Common myeloid progenitor, CD34-positive (primary cell): ENCODE measurements around the gene ACSS1.
A peak's percentile ranks its signal among the peaks of the same experiment; 100 is the strongest.

Experiments used
- CTCF ChIA-PET: fragments of 350-600 bp; sonication (Branson Sonifier 250); formaldehyde crosslinking; loops from one replicate; lab custom pipeline; 2021; ENCODE audit warnings: antibody characterized with exemption; lab: Charles Lee
- POLR2A ChIA-PET: fragments of 350-600 bp; sonication (Branson Sonifier 250); formaldehyde crosslinking; loops from one replicate; lab custom pipeline; 2021; ENCODE audit warnings: antibody characterized with exemption; lab: Charles Lee
- DNase-seq, 3 donors: peaks; one replicate each; pipeline versions ENCODE4 v3.0.0 to v3.0.0-alpha.2; 2013
- H3K27ac ChIP-seq, 2 experiments: 1 replicate in 1 of 2; 2 replicates in 1 of 2; pipeline ENCODE4 v1.7.0; 2013; ENCODE audit warnings: inconsistent platforms in 2 of 2, low read length in 2 of 2, mild to moderate bottlenecking in 2 of 2, low read depth in 1 of 2, moderate library complexity in 1 of 2; ENCODE audit not compliant: severe bottlenecking in 2 of 2, insufficient read depth in 1 of 2, poor library complexity in 1 of 2
- H3K27me3 ChIP-seq, 5 experiments: replicated peaks in 2 of 5; 1 replicate in 3 of 5; 2 replicates in 2 of 5; pipeline versions ENCODE4 v1.6.1 to v1.7.0; 2013; ENCODE audit warnings: low read length in 4 of 5, mild to moderate bottlenecking in 2 of 5, moderate library complexity in 2 of 5, inconsistent platforms in 1 of 5; ENCODE audit not compliant: insufficient read depth in 5 of 5, control insufficient read depth in 4 of 5
- H3K36me3 ChIP-seq, 4 experiments: 1 replicate in 2 of 4; 2 replicates in 2 of 4; pipeline versions ENCODE4 v1.6.1 to v1.7.0; 2013; ENCODE audit warnings: low read length in 3 of 4, control low read depth in 1 of 4, mild to moderate bottlenecking in 1 of 4; ENCODE audit not compliant: control insufficient read depth in 4 of 4, insufficient read depth in 4 of 4
- H3K4me1 ChIP-seq, 4 experiments: 1 replicate in 3 of 4; 2 replicates in 1 of 4; pipeline versions ENCODE4 v1.6.1 to v1.7.1; 2013; ENCODE audit warnings: low read length in 3 of 4, mild to moderate bottlenecking in 3 of 4, control low read depth in 1 of 4, inconsistent platforms in 1 of 4, moderate library complexity in 1 of 4; ENCODE audit not compliant: control insufficient read depth in 4 of 4, insufficient read depth in 4 of 4; ENCODE audit errors: control extremely low read depth in 1 of 4
- H3K4me3 ChIP-seq, 7 experiments: 1 replicate in 4 of 7; 2 replicates in 3 of 7; pipeline versions ENCODE4 v1.5.1 to v1.7.0; 2013; ENCODE audit warnings: mild to moderate bottlenecking in 7 of 7, low read length in 6 of 7, moderate library complexity in 6 of 7, inconsistent platforms in 2 of 7, low read depth in 2 of 7, control low read depth in 1 of 7; ENCODE audit not compliant: insufficient read depth in 4 of 7, control insufficient read depth in 1 of 7; ENCODE audit errors: extremely low read depth in 1 of 7
- H3K9me3 ChIP-seq, 5 experiments: 1 replicate in 4 of 5; 2 replicates in 1 of 5; pipeline versions ENCODE4 v1.6.1 to v1.7.1; 2013; ENCODE audit warnings: low read length in 4 of 5, mild to moderate bottlenecking in 2 of 5, inconsistent platforms in 1 of 5, low read depth in 1 of 5, moderate library complexity in 1 of 5; ENCODE audit not compliant: control insufficient read depth in 4 of 5, insufficient read depth in 2 of 5; ENCODE audit errors: control extremely low read depth in 1 of 5
- WGBS: methylation state at CpG from one replicate; pipeline ENCODE4 v1.1.5; 2013; ENCODE audit not compliant: insufficient coverage; 5-methylcytosine and 5-hydroxymethylcytosine counted together

Gene ACSS1

DNA sequence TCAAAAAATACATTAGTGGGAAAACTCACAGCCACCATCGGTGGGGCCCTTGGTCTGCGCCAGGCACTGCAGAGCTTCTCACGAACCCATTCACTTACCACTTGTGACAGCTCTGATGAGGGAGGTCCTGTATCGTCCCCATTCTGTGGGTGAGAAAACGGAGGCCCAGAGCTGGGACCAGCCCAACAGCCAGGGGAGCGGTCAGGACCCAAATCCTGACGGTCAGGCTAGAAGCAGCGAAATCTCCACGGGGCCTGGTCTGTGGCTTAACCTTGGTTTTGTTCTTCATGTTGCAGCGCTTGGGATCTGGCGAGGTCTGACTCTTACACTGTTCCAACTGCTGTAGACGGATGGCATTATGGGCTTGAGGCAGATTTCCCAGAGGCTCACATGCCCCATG, 31.7 kb upstream of the ACSS1 start:
- Histone ChIP-seq H3K36me3 (no peaks in the 10 kb centered on the region), H3K9me3 (peaks cover 0 to 3% (median 0%) of the 10 kb centered on the region in 5 experiments), H3K27me3 (peaks cover 2 to 28% (median 17%) of the 10 kb centered on the region in 5 experiments), H3K27ac (no peak overlapping the region), H3K4me3 (no peak overlapping the region), H3K4me1 (peaks cover 0 to 17% (median 2%) of the 10 kb centered on the region in 4 experiments)
- DNase-seq = no peak
- ChIA-PET POLR2A (interaction anchor here (0.7 kb wide), 1 partner anchor 885 kb away, joined by 3 read pairs; no protein-coding TSS in a partner anchor), CTCF (interaction anchor here (1.3 to 2.0 kb wide), 2 partner anchors 12 to 95 kb away, joined by 5 to 9 read pairs; no protein-coding TSS in a partner anchor)
- WGBS = 97% methylated on average over 12 of the region's 12 CpGs

GRCh38 chr20:25089096-25089495, 31.2 kb upstream of the ACSS1 start:
- DNase-seq = no peak
- POLR2A ChIA-PET = interaction anchor here (0.7 kb wide), 1 partner anchor 884 kb away, joined by 3 read pairs; no protein-coding TSS in a partner anchor
- peaks cover 2 to 34% (median 23%) of the 10 kb centered on the region in 5 experiments for H3K27me3 ChIP-seq
- H3K4me3 ChIP-seq = no peak overlapping the region
- H3K4me1 ChIP-seq = peaks cover 0 to 22% (median 4%) of the 10 kb centered on the region in 4 experiments
- H3K27ac ChIP-seq = no peak overlapping the region
- H3K36me3 ChIP-seq = no peaks in the 10 kb centered on the region
- H3K9me3 ChIP-seq = peaks cover 0 to 3% (median 0%) of the 10 kb centered on the region in 5 experiments
- CTCF ChIA-PET = interaction anchor here (2.0 kb wide), 1 partner anchor 11 kb away, joined by 9 read pairs; no protein-coding TSS in a partner anchor

DNA sequence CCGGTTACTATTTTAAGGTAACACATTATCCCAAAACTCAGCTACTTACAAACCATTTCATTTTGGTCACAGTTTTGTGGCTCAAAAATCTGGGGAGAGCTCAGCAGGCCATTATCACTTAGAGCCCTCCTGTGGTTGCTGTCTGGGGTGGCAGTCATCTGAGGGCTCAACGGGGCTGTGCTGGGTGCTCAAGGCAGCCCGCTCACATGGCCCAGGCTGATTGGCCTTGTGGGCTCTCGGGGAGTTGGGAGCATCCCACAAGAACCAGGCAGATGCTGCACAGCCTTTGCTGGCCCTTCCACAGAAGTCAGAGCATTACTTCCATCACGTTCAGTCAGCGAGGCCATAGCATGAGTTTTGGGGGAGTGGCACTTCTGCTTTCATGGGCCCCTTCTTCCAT, 30.3 kb upstream of the ACSS1 start:
- Histone ChIP-seq H3K27me3 (peaks cover 2 to 42% (median 31%) of the 10 kb centered on the region in 5 experiments), H3K27ac (no peak overlapping the region), H3K36me3 (no peaks in the 10 kb centered on the region), H3K9me3 (peaks cover 0 to 3% (median 0%) of the 10 kb centered on the region in 5 experiments), H3K4me3 (no peak overlapping the region), H3K4me1 (peaks cover 0 to 27% (median 10%) of the 10 kb centered on the region in 4 experiments)
- POLR2A ChIA-PET = no interaction called here
- CTCF ChIA-PET = no interaction called here
- 89% methylated on average over 2 of the region's 6 CpGs for WGBS
- DNase-seq = no peak

- CTCF ChIA-PET = no interaction called here
- DNase-seq = no peak
- peaks cover 0 to 30% (median 11%) of the 10 kb centered on the region in 4 experiments for H3K4me1 ChIP-seq
Observed at GRCh38 chr20:25087186-25087929, 29.4 kb upstream of the ACSS1 start.

DNA sequence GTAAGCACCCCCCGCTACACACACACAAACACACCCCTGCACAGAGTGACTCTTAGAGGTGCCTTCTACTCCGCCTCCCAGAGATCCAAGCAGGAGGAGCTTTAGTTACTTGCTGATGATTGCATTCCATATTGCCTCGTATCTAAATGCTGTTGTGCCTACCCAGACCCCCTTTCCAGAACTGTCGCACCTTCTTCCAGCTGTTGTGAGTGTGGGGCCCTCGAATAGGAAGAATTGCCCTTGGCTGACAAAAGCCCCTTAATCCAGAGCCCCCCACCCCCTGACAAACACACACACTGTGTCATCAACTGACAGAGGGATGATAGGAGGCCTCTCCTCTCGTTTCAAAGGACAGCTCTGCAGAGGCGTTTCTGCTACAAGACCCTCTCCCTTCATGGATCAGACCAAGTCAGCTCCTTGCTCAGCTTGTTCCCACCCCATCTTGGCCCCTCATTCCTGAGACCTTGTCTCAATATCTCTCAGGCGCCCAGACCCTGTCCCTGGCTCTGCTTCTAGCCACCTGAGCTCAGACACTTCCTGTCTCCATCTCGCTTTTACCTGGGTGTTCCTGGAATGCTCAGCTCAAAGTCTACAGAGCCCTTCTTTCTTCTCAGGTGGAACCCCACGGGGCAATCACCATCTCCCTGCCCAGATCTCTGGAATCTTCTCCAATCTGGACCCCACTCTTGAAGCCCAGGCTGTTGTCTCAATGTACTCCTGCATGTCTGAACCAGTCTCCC, 28.0 kb upstream of the ACSS1 start:
- peaks cover 2 to 66% (median 42%) of the 10 kb centered on the region in 5 experiments for H3K27me3 ChIP-seq
- WGBS = 80% methylated on average over 7 of the region's 10 CpGs
- POLR2A ChIA-PET = no interaction called here
- H3K27ac ChIP-seq = no peak overlapping the region
- H3K4me3 ChIP-seq = no peak overlapping the region
- no peak for DNase-seq
- CTCF ChIA-PET = interaction anchor here (0.6 to 1.8 kb wide), 3 partner anchors 23 to 91 kb away, joined by 3 read pairs; no protein-coding TSS in a partner anchor
- H3K36me3 ChIP-seq = no peaks in the 10 kb centered on the region
- H3K4me1 ChIP-seq = peaks cover 0 to 33% (median 12%) of the 10 kb centered on the region in 4 experiments
- peaks cover 0 to 3% (median 0%) of the 10 kb centered on the region in 5 experiments for H3K9me3 ChIP-seq

More at GRCh38 chr20:25087186-25087929, 29.4 kb upstream of the ACSS1 start:
- no peak overlapping the region for H3K4me3 ChIP-seq
- no peaks in the 10 kb centered on the region for H3K36me3 ChIP-seq
- H3K9me3 ChIP-seq = peaks cover 0 to 3% (median 0%) of the 10 kb centered on the region in 5 experiments
- H3K27me3 ChIP-seq = peaks cover 2 to 51% (median 39%) of the 10 kb centered on the region in 5 experiments
- no peak overlapping the region for H3K27ac ChIP-seq
- POLR2A ChIA-PET = no interaction called here
- WGBS = 100% methylated on average over 2 of the region's 4 CpGs

- Histone ChIP-seq H3K36me3 (no peaks in the 10 kb centered on the region), H3K27me3 (peaks cover 12 to 74% (median 50%) of the 10 kb centered on the region in 5 experiments)
- CTCF ChIA-PET = interaction anchor here (1.8 kb wide), 1 partner anchor 90 kb away, joined by 3 read pairs; no protein-coding TSS in a partner anchor
Observed at GRCh38 chr20:25084626-25085187, 26.8 kb upstream of the ACSS1 start.

More at GRCh38 chr20:25084626-25085187, 26.8 kb upstream of the ACSS1 start:
- peaks cover 0 to 24% (median 12%) of the 10 kb centered on the region in 4 experiments for H3K4me1 ChIP-seq
- WGBS = 3% methylated on average over 34 of the region's 36 CpGs
- no peak overlapping the region for H3K27ac ChIP-seq
- DNase-seq = peak in 1 of 3 donors; percentile 36
- H3K9me3 ChIP-seq = peaks cover 0 to 3% (median 0%) of the 10 kb centered on the region in 5 experiments
- POLR2A ChIA-PET = no interaction called here
- no peak overlapping the region for H3K4me3 ChIP-seq
